ENCODE data around the gene CALML6.

GRCh38 chr1:1960480-1961196, 45.6 kb downstream of the CALML6 start:
- TF ChIP-seq POLR2A (IDR thresholded peaks at IDR 0.05) (no peak), CTCF (IDR thresholded peaks at IDR 0.05) (no peak)

All from body of pancreas (tissue), 4 donors.